Measurements from ENCODE around the gene C1GALT1.
"Not testable (repeated sequence)": the region's sequence is repeated elsewhere in the genome, so short reads cannot be mapped to it uniquely, and the experiment has no call there.

The C1GALT1 gene

GRCh38 chr7:7173956-7174632 is 8.2 kb upstream of the C1GALT1 start:
- DNase-seq = no peak

GRCh38 chr7:7175075-7175695 is 7.2 kb upstream of the C1GALT1 start:
- DNase-seq = no peak

- DNase-seq = peak; percentile 82
Measured at GRCh38 chr7:7176406-7177043, 5.8 kb upstream of the C1GALT1 start.

GRCh38 chr7:7177044-7177517 is 5.3 kb upstream of the C1GALT1 start:
- DNase-seq = no peak

DNA sequence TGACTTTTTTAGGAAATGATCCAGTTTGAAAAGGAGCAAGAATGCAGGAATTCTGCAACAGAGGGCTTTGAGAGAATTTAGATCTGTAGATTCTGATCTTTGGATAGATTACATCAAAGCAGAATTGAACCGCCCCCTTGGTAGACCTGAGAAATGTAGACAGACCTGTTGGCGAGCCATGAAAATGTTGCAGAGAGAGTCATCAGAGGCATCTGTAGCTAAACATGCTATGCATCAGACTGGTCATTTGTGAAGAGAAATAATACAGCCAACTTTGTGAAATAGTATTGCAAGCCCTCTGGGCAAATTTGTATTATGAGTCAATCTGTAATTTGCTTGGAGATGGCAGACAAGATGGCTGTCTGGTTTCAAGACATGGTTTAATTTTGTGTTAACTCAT is 4.3 kb upstream of the C1GALT1 start:
- no peak for DNase-seq

- DNase-seq = no peak
Measured at GRCh38 chr7:7178906-7179305, 3.4 kb upstream of the C1GALT1 start.

DNA sequence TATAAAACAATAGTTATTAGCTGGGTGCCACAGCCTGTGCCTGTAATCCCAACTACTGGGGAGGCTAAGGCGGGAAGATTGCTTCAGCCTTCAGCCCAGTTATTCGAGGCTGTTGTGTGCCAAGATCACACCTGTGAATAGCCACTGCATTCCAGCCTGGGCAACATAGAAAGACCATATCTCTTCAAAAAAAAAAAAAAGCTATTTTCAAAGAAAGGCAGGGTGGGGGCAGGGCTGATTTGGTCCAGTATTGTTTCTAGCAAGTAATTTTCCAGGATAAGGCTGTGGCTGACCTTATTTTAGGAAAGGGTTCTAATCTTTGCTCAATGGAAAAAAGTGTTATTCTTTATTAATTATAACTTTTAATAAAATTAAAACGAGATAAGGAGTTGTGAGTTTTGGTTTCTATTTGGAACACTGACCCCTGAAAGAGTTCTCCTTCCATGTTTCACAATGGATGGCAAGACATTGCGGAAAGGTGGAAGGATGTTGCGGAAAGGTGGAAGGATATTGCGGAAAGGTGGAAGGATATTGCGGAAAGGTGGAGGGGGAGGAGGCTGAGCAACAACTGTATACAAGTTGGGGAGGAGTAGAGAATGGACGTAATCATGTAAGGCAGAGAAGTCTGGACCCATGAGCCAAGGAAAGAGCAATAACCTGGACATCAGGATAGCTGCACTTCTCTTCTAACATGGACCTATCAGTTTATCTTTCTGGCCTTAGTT is 1.5 kb upstream of the C1GALT1 start:
- peak; percentile 8 for DNase-seq

DNA sequence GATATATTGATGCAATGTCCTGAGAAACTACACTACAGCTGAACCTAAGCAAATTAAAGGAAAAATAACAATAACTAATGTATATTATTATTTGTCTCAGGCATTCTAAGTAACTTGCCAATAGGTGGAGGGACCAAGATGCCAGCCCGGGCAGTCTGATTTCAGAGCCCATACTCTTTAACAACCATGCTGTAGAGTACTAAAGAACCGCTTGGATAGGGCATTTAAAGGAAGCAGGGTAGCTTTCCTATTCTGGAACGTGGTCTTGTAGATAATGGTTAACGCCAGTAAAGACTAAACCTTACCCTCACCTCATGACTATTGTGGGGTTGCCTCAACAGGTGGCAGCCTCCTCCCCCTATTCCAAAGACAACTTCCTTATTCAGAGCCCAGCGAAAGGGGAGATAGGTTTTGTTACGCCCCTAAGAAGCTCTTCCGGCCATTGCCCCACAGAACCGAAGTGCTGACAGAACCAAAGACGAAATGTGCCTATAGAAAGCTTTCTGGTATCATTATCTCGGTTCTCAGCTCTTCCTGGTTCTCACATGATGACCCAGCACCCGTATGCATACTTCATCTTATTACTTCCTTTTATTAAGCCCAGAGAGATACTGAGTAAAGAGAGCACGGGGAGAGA is 707 bp upstream of the C1GALT1 start:
- DNase-seq = peak; percentile 87

GRCh38 chr7:7183061-7183837 is 905 bp downstream of the C1GALT1 start:
- peak; percentile 37 for DNase-seq

DNA sequence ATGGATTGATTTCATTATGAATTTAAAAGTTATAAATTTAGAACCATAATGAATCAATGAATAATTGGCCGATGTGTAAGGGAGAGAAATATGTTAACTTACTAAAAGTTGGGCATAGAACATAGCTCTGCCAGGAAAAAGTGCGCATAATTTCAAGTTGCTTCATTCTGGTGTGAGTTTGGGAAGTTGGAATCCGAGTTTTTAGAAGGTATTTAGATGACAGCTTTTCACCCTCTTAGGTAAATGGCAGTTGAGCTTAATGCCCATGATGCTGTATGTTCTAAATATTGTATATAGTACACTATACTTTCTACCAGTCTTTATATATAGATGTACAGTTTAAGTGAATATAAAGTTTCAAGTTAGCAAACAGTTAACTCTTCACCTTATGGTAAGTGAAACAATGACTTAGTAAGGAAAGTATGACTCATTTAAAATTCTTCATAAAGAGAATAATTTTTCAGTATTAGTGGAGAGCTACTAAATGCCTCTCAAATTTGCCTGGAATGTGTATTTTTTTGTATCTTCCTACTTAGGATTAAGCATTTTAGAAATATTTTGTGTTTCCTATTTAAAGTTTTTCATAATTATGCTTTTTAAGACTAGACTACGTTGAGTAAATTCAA is 1.6 kb downstream of the C1GALT1 start:
- peak; percentile 11 for DNase-seq

DNA sequence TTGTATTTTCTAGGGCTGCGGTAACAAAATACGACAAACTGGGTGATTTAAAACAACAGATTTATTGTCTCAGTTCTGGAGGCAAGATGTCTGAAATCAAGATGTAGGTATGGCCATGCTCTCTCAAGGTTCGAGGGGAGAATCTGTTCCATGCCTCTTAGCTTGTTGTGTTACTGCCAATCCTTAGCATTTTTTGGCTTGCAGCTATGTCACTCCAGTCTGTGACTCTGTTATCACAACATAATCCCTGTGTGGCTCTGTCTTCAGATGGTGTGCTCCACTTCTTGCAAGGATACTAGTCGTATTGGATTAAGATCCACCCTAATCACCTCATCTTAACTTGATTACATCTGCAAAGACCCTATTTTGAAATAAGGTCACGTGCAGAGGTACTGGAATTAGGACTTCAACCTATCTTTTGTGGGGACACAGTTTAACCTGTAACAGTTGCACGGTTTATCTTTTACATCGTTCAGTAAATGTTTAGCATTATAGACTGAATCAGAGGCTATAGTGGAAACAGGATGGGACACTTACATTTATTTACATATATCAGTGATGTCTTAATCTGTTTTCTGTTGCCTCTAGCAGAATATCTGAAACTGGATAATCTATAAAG is 3.1 kb downstream of the C1GALT1 start:
- DNase-seq = no peak

GRCh38 chr7:7188091-7188490 is 5.7 kb downstream of the C1GALT1 start:
- no peak for DNase-seq

DNA sequence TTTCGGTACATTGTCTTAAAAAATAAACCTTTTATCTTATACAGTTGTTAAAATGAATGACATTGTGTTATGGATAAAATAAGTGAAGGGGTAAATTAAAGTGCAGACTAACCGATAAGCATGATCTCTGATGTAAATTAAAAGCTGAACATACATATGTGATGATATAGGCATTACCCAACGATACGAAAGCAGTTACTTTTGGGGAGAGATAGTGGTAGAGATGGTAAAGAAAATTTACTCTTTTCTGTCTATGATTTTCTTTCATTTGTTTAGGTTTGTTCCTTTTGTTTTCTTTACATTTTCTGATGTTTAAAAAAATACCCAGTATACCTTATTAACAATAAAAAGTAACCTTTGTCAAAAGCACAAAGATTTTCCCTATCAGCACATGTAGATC is 6.4 kb downstream of the C1GALT1 start:
- no peak for DNase-seq

GRCh38 chr7:7190142-7190541 is 7.8 kb downstream of the C1GALT1 start:
- DNase-seq = no peak

DNA sequence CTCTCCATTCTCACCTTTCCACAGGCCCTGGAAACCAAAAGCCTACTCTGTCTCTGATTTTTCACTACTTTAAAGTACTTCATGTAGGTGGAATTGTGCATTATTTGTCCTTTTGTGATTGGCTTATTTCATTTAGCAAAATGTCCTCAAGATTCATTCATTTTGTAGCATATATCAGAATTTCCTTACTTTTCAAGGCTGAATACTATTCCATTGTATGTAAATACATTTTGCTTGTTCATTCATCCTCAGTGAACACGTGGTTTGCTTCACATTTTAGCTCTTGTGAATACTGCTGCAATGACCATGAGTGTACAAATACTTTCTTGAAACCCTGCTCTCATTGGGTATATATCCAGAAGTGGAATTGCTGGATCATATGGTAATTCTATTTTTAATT is 8.8 kb downstream of the C1GALT1 start:
- no peak for DNase-seq

- not testable (repeated sequence) for DNase-seq
Measured at GRCh38 chr7:7192798-7193788, 10.7 kb downstream of the C1GALT1 start.

- DNase-seq = not testable (repeated sequence)
Measured at GRCh38 chr7:7199592-7199991, 17.2 kb downstream of the C1GALT1 start.

DNA sequence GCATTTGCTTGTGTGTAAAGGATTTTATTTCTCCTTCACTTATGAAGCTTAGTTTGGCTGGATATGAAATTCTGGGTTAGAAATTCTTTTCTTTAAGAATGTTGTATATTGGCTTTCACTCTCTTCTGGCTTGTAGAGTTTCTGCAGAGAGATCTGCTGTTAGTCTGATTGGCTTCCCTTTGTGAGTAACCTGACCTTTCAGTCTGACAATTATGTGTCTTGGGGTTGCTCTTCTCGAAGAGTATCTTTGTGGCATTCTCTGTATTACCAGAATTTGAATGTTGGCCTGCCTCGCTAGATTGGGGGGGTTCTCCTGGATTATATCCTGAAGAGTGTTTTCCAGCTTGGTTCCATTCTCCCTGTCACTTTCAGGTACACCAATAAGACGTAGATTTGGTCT is 17.9 kb downstream of the C1GALT1 start:
- not testable (repeated sequence) for DNase-seq

DNA sequence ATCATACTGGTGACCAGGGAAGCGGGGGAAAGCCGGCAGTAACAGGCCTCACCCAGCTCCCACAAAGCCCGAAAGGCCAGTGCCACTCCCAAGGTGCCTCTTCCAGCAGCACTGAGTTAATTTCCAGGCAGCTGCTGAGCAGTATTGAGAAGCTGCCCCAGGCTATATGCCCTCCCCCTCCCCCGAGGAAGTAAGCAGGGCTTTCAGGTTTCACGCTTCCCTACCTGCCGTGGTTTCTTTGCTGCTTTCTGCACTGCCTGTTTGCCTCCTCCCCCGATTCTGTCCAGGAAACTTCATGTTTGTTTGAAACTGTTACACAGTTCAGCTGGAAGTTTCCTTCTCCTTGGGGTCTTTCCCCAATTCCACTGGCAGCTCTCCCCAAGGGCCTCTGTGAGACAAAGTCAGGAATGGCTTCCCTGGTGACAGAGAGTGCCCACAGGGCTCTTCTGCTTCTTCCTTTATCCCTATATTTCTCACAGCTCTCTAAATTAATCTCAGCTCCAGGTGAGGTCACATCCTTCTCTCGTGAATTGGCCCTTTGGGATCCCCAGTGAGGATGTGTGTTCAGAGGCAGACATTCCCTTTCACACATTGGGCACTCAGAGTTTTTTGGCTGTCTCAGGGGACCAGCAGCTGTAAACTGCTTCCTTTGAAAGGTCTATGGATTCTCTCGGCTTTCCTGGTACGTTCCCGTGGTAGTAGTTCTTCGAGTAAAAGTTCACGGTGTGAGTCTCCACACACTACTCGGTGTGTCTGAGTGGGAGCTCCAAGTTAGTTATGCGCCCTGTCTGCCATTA is 19.4 kb downstream of the C1GALT1 start:
- no peak for DNase-seq

Measured in suppressor macrophage treated with lipopolysaccharide for 4 hours (primary cell).